Left ventricle myocardium inferior (tissue), 1 donor: ENCODE measurements around the gene PCBP3. TPM values are rescaled to one million over a fixed set of nuclear protein-coding genes. Genes with fewer than 3 reads are reported as not detected.
"Not testable (repeated sequence)": the region's sequence is repeated elsewhere in the genome, so short reads cannot be mapped to it uniquely, and the experiment has no call there.

Source experiments
- DNase-seq: peaks from one replicate; pipeline ENCODE4 v3.0.0-alpha.2; 2020
- H3K27ac ChIP-seq: fragments of 200-600 bp; replicated peaks from 2 replicates; pipeline ENCODE4 v1.8.0; 2021
- H3K27me3 ChIP-seq: fragments of 200-600 bp; 2 replicates; pipeline ENCODE4 v1.8.0; 2021; ENCODE audit warnings: low read depth
- H3K36me3 ChIP-seq: fragments of 200-600 bp; 2 replicates; pipeline ENCODE4 v1.8.0; 2021
- H3K4me1 ChIP-seq: fragments of 200-600 bp; 2 replicates; pipeline ENCODE4 v1.8.0; 2021
- H3K4me3 ChIP-seq: fragments of 200-600 bp; 2 replicates; pipeline ENCODE4 v1.8.0; 2021; ENCODE audit warnings: mild to moderate bottlenecking, moderate library complexity
- H3K9me3 ChIP-seq: fragments of 200-600 bp; replicated peaks from 2 replicates; pipeline ENCODE4 v1.8.0; 2021
- intact Hi-C: fragments of 100-400 bp; cut with micrococcal nuclease; formaldehyde crosslinking; loops from one replicate; pipeline ENCODE4 v1.11.0; 2022
- total RNA-seq: library from RNA; stranded (reverse); fragmentation: NEBNext Ultra II Directional; extraction: Animal tissue kit (Norgen Biotek cat#: 25700); gene quantifications from one replicate; pipeline ENCODE4 v1.2.1, GENCODE V29; 2021
- TF ChIP-seq, protein P1 (sequence below): fragments of 200-600 bp; IDR thresholded peaks from 2 replicates; pipeline ENCODE4 v1.8.0; 2021; ENCODE audit warnings: antibody characterized with exemption, mild to moderate bottlenecking, borderline replicate concordance
- donor health status: DM: no; HTN: yes; CAD: no; lungs with severe emphysema.

PCBP3 gene
- total RNA-seq, 1 donor from 2014 or later: 2.9 TPM

DNA sequence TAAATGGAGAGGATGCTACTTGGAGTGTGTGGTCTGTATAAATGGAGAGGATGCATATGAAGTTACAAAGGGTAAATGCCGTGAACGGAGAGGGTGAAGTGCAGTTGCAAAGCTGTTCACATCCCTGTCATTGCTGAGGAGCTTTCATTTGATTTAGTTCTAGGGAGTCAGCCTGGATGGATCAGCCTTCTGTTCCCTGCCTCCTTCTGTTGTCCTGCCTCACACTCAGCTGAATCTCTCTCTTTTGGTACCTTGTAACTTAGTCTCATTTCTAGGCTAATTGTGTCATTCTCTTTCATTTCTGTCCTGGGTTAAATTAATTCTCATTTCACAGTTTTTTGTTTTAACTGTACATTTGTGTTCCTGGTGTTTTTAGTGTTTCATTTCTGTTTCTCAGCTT lies 204.8 kb downstream of the PCBP3 start:
- intact Hi-C loops: no loop called here

DNA sequence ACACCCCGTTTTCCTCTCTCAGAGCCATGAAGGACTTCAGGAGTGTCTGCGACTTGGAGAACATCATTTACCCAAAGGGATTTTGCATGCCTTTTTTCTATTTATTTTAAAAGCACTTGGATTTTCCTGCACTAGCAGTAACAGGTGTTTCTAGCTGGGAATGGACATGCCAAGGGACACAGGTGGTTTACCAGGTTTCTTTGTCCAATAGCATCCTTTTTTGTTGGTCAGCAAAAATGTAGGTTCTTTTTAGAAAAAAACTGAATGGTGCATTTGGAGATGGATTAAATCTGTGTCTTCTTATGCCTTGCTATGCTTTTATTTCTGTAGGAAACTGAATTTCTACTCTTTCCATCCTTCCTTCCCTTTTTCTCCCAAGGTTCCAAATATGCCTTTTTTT lies 205.3 kb downstream of the PCBP3 start:
- no peak overlapping the region for H3K27ac ChIP-seq
- intact Hi-C loops: no loop called here
- no peaks in the 10 kb centered on the region for H3K36me3 ChIP-seq

More for the DNA sequence above, 204.8 kb downstream of the PCBP3 start:
- Histone ChIP-seq H3K27ac (no peak overlapping the region), H3K36me3 (no peaks in the 10 kb centered on the region), H3K27me3 (no peaks in the 10 kb centered on the region), H3K4me1 (peaks cover 21% of the 10 kb centered on the region), H3K9me3 (no peaks in the 10 kb centered on the region), H3K4me3 (no peak overlapping the region)
- no peak for DNase-seq
- TF ChIP-seq, protein P1, sequence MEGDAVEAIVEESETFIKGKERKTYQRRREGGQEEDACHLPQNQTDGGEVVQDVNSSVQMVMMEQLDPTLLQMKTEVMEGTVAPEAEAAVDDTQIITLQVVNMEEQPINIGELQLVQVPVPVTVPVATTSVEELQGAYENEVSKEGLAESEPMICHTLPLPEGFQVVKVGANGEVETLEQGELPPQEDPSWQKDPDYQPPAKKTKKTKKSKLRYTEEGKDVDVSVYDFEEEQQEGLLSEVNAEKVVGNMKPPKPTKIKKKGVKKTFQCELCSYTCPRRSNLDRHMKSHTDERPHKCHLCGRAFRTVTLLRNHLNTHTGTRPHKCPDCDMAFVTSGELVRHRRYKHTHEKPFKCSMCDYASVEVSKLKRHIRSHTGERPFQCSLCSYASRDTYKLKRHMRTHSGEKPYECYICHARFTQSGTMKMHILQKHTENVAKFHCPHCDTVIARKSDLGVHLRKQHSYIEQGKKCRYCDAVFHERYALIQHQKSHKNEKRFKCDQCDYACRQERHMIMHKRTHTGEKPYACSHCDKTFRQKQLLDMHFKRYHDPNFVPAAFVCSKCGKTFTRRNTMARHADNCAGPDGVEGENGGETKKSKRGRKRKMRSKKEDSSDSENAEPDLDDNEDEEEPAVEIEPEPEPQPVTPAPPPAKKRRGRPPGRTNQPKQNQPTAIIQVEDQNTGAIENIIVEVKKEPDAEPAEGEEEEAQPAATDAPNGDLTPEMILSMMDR: no peak

DNA sequence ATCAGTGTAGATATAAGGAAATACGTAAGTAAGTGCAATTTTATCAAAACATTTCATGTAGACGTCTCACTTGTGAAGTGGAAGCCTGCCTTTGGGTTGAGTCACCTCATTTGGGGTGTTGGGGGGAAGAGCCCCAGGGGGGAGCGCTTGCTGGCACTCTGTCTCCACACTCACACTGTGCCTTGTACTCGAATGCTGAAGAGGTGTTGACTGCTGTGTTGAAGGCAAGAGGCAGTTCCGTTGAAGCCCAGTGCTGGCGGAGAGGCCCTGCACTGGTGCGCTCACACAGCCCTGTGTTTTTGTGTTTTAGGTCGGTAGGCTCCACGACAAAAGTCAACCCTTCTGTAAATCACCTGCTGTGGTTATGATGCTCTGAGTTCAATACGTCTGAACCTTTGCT lies 206.1 kb downstream of the PCBP3 start:
- TF ChIP-seq, protein P1: no peak
- no peak overlapping the region for H3K4me3 ChIP-seq
- intact Hi-C loops: no loop called here
- H3K27me3 ChIP-seq: no peaks in the 10 kb centered on the region
- H3K4me1 ChIP-seq: peaks cover 21% of the 10 kb centered on the region
- no peak overlapping the region for H3K27ac ChIP-seq
- no peaks in the 10 kb centered on the region for H3K9me3 ChIP-seq
- no peak for DNase-seq
- H3K36me3 ChIP-seq: no peaks in the 10 kb centered on the region

More for the DNA sequence above, 205.3 kb downstream of the PCBP3 start:
- peaks cover 21% of the 10 kb centered on the region for H3K4me1 ChIP-seq
- H3K9me3 ChIP-seq: no peaks in the 10 kb centered on the region
- DNase-seq: no peak
- TF ChIP-seq, protein P1: no peak
- H3K27me3 ChIP-seq: no peaks in the 10 kb centered on the region
- no peak overlapping the region for H3K4me3 ChIP-seq

DNA sequence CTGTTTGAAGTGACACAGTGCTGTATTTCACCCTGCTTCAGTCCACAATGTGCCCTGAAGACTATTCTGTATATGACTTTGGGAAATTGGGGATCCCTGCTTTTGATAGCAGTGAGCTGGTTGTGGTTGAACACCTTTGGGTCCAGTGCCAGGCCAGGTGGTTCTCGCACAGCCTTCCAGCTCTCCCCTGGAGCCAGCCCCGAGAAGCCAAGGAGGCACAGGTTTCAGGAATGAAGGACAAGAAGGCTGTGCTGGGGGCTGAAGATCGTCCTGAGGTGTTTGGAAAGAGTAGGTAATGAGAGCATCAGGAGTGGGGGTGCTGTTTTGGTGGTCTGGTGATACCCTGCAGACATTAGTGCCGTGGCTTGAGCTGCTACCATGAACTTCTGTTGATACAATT lies 206.7 kb downstream of the PCBP3 start:
- DNase-seq: no peak
- Histone ChIP-seq H3K4me1 (peaks cover 21% of the 10 kb centered on the region), H3K36me3 (no peaks in the 10 kb centered on the region), H3K4me3 (no peak overlapping the region), H3K27ac (no peak overlapping the region), H3K9me3 (no peaks in the 10 kb centered on the region), H3K27me3 (peaks cover 5% of the 10 kb centered on the region)
- intact Hi-C loops: no loop called here
- TF ChIP-seq, protein P1: no peak

DNA sequence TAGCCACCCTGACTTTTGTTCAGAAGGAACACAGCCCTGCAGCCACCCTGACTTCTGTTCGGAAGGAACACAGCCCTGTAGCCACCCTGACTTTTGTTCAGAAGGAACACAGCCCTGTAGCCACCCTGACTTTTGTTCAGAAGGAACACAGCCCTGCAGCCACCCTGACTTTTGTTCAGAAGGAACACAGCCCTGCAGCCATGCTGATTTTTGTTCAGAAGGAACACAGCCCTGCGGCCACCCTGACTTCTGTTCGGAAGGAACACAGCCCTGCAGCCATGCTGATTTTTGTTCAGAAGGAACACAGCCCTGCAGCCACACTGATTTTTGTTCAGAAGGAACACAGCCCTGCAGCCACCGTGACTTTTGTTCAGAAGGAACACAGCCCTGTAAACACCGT lies 208.9 kb downstream of the PCBP3 start:
- H3K4me1 ChIP-seq, H3K9me3 ChIP-seq, DNase-seq, H3K27ac ChIP-seq, H3K36me3 ChIP-seq, H3K4me3 ChIP-seq, intact Hi-C loops: not testable (repeated sequence)
- peaks cover 15% of the 10 kb centered on the region for H3K27me3 ChIP-seq

DNA sequence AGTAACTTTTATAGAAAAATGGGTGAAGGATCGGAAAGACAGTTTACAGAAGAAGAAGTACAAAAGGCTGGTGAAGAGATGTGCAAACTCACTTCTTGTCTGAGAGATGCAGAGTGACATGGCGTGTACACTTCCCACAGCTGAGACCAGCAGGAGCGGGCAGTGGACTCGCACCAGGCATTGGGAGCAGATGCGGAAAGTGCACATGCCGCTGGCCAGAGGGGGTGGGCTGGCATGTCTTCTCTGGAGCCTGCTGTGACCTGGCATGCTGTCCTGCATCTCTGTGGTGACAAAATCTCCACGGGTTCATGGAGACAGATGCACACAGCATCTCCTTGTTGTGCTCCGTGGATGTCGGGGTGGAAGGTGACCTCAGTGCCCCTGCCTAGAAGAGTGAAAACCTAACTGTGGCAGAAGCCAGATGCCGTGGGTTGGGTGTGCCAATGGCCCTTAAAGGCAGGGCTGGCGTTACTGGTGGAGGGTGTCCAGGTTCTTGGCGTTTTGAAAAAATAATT lies 209.4 kb downstream of the PCBP3 start:
- no peaks in the 10 kb centered on the region for H3K9me3 ChIP-seq
- H3K27me3 ChIP-seq: peaks cover 19% of the 10 kb centered on the region
- H3K27ac ChIP-seq: no peak overlapping the region
- H3K36me3 ChIP-seq: no peaks in the 10 kb centered on the region
- TF ChIP-seq, protein P1: no peak
- H3K4me1 ChIP-seq: no peaks in the 10 kb centered on the region
- no peak for DNase-seq
- intact Hi-C loops: no loop called here
- no peak overlapping the region for H3K4me3 ChIP-seq
